ENCODE data around the gene SERPINA9. TPM values are rescaled to one million over a fixed set of nuclear protein-coding genes. Genes with fewer than 3 reads are reported as not detected.

SERPINA9 gene
- polyA plus RNA-seq, 2 of the 4 experiments (the other 2 are of a cell fraction): not detected

GRCh38 chr14:94451826-94452225, 24.2 kb downstream of the SERPINA9 start (continued):
- no peak for TF ChIP-seq HMGXB4 (CRISPR knock-in tag; IDR thresholded peaks at IDR 0.05; ENCODE audit: borderline replicate concordance)
- no peak for TF ChIP-seq CHD2 (IDR thresholded peaks at IDR 0.05; ENCODE audit: low read length, partially characterized antibody)
- TF ChIP-seq MAX (IDR thresholded peaks at IDR 0.05): no peak
- no peak for TF ChIP-seq NR3C1 (IDR thresholded peaks at IDR 0.05)
- TF ChIP-seq POLR2A (IDR thresholded peaks at IDR 0.05; ENCODE audit: low read length): no peak
- no peak for TF ChIP-seq TFCP2L1 (CRISPR knock-in tag; IDR thresholded peaks at IDR 0.05)
- TF ChIP-seq ZNF302 (CRISPR knock-in tag; IDR thresholded peaks at IDR 0.05): no peak
- no peak for TF ChIP-seq PHF8 (IDR thresholded peaks at IDR 0.05; ENCODE audit: borderline replicate concordance, low read depth)
- no peak for TF ChIP-seq MYC (IDR thresholded peaks at IDR 0.05; ENCODE audit: borderline replicate concordance, low read length)

GRCh38 chr14:94451091-94451771, 24.8 kb downstream of the SERPINA9 start:
- ATAC-seq (no peak), FAIRE-seq (no peak), DNase-seq (ENCODE audit: low read depth in 1 of 2, low spot score in 1 of 2) (no peak)
- ChIA-PET CTCF (interaction anchor here (1.9 kb wide), 1 partner anchor 35 kb away, joined by 6 read pairs; no protein-coding TSS in a partner anchor), POLR2A (no interaction called here)
- Histone ChIP-seq H3K4me1 (no peaks in the 10 kb centered on the region), H3K9me3 (no peaks in the 10 kb centered on the region), H3K27ac (no peak overlapping the region), H3K4me3 (no peak overlapping the region), H3K4me2 (no peak overlapping the region)
- WGBS (ENCODE audit: missing lambda C conversion rate): 13% methylated on average over 8 of the region's 8 CpGs
- TF ChIP-seq HOXB5 (CRISPR knock-in tag; IDR thresholded peaks at IDR 0.05): no peak
- TF ChIP-seq POLR2AphosphoS2 (conservative IDR thresholded peaks at IDR 0.05; ENCODE audit: low read length): no peak
- no peak for TF ChIP-seq SMC3 (IDR thresholded peaks at IDR 0.05)

DNA sequence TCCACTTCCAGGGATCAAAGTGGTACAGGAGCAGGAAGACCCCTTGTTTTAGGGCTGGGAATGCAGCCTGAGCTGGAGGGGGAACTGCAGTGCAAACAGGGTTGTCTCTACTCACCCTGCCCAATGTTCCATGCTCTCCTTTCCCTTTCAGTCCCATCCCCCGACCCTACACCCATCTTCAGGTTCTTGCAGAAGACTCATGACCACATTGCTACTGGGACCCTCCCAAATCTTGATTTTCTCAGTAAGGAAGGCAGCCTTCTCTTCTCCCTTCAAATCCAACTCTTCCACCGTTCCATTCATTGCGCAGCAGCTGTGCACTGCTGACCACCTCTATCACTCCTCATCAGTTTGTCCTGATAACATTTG, 25.3 kb downstream of the SERPINA9 start:
- no peak overlapping the region for H3K27ac ChIP-seq
- H3K4me1 ChIP-seq: no peaks in the 10 kb centered on the region
- no peak for FAIRE-seq
- ChIA-PET POLR2A (no interaction called here), CTCF (interaction anchor here (1.4 to 1.9 kb wide), 2 partner anchors 36 to 239 kb away, joined by 3 to 6 read pairs; no protein-coding TSS in a partner anchor)
- no peak overlapping the region for H3K4me2 ChIP-seq
- WGBS (ENCODE audit: missing lambda C conversion rate): 4% methylated on average over 3 of the region's 3 CpGs
- H3K9me3 ChIP-seq: no peaks in the 10 kb centered on the region
- ATAC-seq: no peak
- DNase-seq (ENCODE audit: low read depth in 1 of 2, low spot score in 1 of 2): no peak
- TF ChIP-seq HES2 (IDR thresholded peaks at IDR 0.05) (no peak), JUNB (IDR thresholded peaks at IDR 0.05) (no peak)
- H3K4me3 ChIP-seq: no peak overlapping the region

DNA sequence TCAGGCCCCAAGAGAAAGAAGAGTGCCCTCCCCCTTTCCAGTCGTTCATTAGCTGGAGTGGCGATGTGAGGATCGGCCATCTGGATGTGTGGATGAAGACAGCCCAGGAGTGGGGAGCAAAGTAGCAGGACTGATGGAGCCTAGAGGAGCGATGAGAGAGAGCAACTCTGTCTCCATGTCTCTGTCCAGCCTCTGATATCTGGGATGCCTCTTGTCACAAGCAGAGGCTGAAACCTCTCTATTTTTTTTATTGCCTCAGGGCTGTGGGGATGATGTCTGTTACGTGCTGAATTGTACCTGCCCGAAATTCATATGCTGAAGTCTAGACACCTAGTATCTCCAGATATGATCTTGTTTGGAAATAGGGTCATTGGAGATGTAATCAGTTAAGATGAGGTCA, 26.1 kb downstream of the SERPINA9 start:
- ChIA-PET CTCF (interaction anchor here (1.4 kb wide), 1 partner anchor 240 kb away, joined by 3 read pairs; no protein-coding TSS in a partner anchor), POLR2A (no interaction called here)

More for the DNA sequence above, 26.1 kb downstream of the SERPINA9 start:
- Histone ChIP-seq H3K27ac (no peak overlapping the region), H3K4me1 (no peaks in the 10 kb centered on the region), H3K9me3 (no peaks in the 10 kb centered on the region), H3K4me2 (no peak overlapping the region), H3K4me3 (no peak overlapping the region)
- no peak for TF ChIP-seq NPAS2 (CRISPR knock-in tag; IDR thresholded peaks at IDR 0.05; ENCODE audit: borderline replicate concordance)
- TF ChIP-seq SREBF2 (IDR thresholded peaks at IDR 0.05): no peak
- no peak for TF ChIP-seq KDM1A (IDR thresholded peaks at IDR 0.05; ENCODE audit: low read depth)
- no peak for TF ChIP-seq EP300 (IDR thresholded peaks at IDR 0.05)
- TF ChIP-seq, protein P1, sequence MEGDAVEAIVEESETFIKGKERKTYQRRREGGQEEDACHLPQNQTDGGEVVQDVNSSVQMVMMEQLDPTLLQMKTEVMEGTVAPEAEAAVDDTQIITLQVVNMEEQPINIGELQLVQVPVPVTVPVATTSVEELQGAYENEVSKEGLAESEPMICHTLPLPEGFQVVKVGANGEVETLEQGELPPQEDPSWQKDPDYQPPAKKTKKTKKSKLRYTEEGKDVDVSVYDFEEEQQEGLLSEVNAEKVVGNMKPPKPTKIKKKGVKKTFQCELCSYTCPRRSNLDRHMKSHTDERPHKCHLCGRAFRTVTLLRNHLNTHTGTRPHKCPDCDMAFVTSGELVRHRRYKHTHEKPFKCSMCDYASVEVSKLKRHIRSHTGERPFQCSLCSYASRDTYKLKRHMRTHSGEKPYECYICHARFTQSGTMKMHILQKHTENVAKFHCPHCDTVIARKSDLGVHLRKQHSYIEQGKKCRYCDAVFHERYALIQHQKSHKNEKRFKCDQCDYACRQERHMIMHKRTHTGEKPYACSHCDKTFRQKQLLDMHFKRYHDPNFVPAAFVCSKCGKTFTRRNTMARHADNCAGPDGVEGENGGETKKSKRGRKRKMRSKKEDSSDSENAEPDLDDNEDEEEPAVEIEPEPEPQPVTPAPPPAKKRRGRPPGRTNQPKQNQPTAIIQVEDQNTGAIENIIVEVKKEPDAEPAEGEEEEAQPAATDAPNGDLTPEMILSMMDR (IDR thresholded peaks at IDR 0.05): no peak
- no peak for TF ChIP-seq CHD4 (IDR thresholded peaks at IDR 0.05; ENCODE audit: borderline replicate concordance)
- TF ChIP-seq ZSCAN20 (CRISPR knock-in tag; IDR thresholded peaks at IDR 0.05): no peak
- no peak for TF ChIP-seq ZFP36 (IDR thresholded peaks at IDR 0.05; ENCODE audit: borderline replicate concordance, partially characterized antibody)
- no peak for TF ChIP-seq HES2 (IDR thresholded peaks at IDR 0.05)
- no peak for TF ChIP-seq SMC3 (IDR thresholded peaks at IDR 0.05)
- TF ChIP-seq CHD2 (IDR thresholded peaks at IDR 0.05; ENCODE audit: low read length, partially characterized antibody): no peak
- TF ChIP-seq HEYL (CRISPR knock-in tag; IDR thresholded peaks at IDR 0.05): no peak
- FAIRE-seq (no peak), DNase-seq (ENCODE audit: low read depth in 1 of 2, low spot score in 1 of 2) (no peak), ATAC-seq (no peak)
- WGBS (ENCODE audit: missing lambda C conversion rate): 2% methylated on average over 6 of the region's 6 CpGs

All from A549 (cell line).